HG02981 (cell line): ENCODE measurements around the gene MARCHF3.
"Not testable (repeated sequence)": the region's sequence is repeated elsewhere in the genome, so short reads cannot be mapped to it uniquely, and the experiment has no call there.

ENCODE experiments used
- ATAC-seq: cut with Tn5 transposase; IDR thresholded peaks from one replicate; pipeline ENCODE4 v1.9.1; 2021; ENCODE audit warnings: mild to moderate bottlenecking, moderate library complexity; ENCODE audit not compliant: unreplicated experiment

The MARCHF3 gene

GRCh38 chr5:127030259-127031146 is at the start of gene MARCHF3:
TSS of gene MARCHF3 (minus strand) at chr5:127030558. CDS start at chr5:126918171, 112,387 bp downstream.
- peak; percentile 93 for ATAC-seq

- ATAC-seq = no peak
Measured at GRCh38 chr5:127079994-127080491, 49.7 kb upstream of the MARCHF3 start.

GRCh38 chr5:127077366-127077765 is 47.0 kb upstream of the MARCHF3 start:
- no peak for ATAC-seq

GRCh38 chr5:127076315-127077129 is 46.2 kb upstream of the MARCHF3 start:
- ATAC-seq = no peak

GRCh38 chr5:127074466-127074865 is 44.1 kb upstream of the MARCHF3 start:
- no peak for ATAC-seq

- ATAC-seq = peak; percentile 99
Measured at GRCh38 chr5:127072861-127073846, 42.8 kb upstream of the MARCHF3 start, which contains the start of gene C5orf63. TSS of gene C5orf63 (minus strand) at chr5:127073502. CDS start at chr5:127058995, 14,507 bp downstream.

GRCh38 chr5:127070243-127070642 is 39.9 kb upstream of the MARCHF3 start:
- ATAC-seq = no peak

- no peak for ATAC-seq
Measured at GRCh38 chr5:127068493-127069214, 38.3 kb upstream of the MARCHF3 start.

GRCh38 chr5:127066721-127067120 is 36.4 kb upstream of the MARCHF3 start:
- ATAC-seq = no peak

- no peak for ATAC-seq
Measured at GRCh38 chr5:127064253-127064840, 34.0 kb upstream of the MARCHF3 start.

- ATAC-seq = no peak
Measured at GRCh38 chr5:127063257-127063913, 33.0 kb upstream of the MARCHF3 start.

GRCh38 chr5:127061956-127062355 is 31.6 kb upstream of the MARCHF3 start:
- ATAC-seq = no peak

- ATAC-seq = no peak
Measured at GRCh38 chr5:127061537-127061936, 31.2 kb upstream of the MARCHF3 start.

GRCh38 chr5:127060470-127060985 is 30.2 kb upstream of the MARCHF3 start:
- ATAC-seq = no peak

- ATAC-seq = no peak
Measured at GRCh38 chr5:127056896-127057295, 26.5 kb upstream of the MARCHF3 start.

- no peak for ATAC-seq
Measured at GRCh38 chr5:127055880-127056653, 25.7 kb upstream of the MARCHF3 start.

GRCh38 chr5:127053551-127053950 is 23.2 kb upstream of the MARCHF3 start:
- ATAC-seq = not testable (repeated sequence)

GRCh38 chr5:127053049-127053448 is 22.7 kb upstream of the MARCHF3 start:
- no peak for ATAC-seq
